Measurements from ENCODE around the gene EBF3.

DNA sequence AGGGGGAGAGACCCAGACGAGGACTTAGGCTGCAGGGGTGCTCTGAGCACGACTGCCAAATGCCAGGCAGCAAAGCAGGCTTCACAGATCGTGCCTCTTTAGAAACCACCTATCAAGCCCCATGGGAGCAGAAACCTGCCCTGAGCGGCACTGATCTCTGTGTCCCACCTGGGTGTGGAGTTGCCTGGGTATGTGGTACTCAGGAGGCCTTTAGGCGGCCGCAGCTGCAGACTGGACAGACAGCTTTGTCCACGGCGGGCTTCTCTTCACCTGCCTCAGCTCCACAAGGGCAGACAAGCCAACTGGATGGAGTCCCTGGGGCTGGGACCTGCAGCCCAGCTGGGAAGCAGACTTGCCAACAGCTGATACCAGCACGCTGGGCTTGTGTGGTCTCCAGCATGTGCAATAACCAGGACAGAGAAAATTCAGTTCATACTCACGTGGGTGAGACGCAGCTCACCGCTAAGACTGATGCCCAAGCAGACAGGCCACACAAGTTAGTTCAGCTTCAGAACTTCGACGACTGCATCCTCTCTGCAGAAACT is 163.2 kb downstream of the EBF3 start:
- TF ChIP-seq POLR2AphosphoS5 (IDR thresholded peaks at IDR 0.05; ENCODE audit: low read depth, low read length) (no peak), POLR2A (IDR thresholded peaks at IDR 0.05; ENCODE audit: low read depth, low read length) (no peak)

Data from GM12892 (cell line).